AG09319 (cell line): ENCODE results near the gene MBTPS1.

Experiments used
- DNase-seq: peaks from one replicate; pipeline ENCODE4 v3.0.0-alpha.2; 2010; ENCODE audit warnings: low read depth; ENCODE audit errors: extremely low read depth
- TF ChIP-seq, protein P1 (sequence below): IDR thresholded peaks from 2 replicates; pipeline ENCODE4 v1.5.1; 2011; ENCODE audit warnings: low read depth, mild to moderate bottlenecking, inconsistent platforms, low read length, moderate library complexity

MBTPS1 gene

DNA sequence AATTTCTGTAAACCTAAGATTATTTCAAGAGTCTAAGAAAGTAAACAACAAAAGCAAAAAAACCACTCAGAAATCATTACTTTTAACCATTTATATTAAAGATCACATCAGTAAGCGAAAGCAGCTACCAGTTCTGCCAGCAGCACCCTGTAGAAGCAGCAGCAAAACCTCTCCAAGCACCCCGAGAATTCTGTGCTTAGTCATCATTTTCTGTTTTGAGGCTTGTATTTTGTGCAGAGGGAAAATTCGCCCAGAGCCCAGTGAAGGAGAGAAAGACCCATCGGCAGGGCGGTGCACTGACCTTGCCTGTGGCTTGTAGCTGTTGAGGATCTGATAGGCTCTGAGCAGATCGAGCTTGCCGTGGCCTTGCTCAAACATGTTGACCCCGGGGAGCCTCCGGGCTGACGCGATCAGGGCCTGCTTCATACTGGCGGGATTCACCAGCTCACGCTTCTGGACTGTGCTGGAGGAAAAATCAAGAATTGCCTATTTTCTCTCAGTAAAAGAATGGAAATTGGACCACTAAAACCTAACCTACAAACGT lies 35.2 kb downstream of the MBTPS1 start:
- TF ChIP-seq, protein P1, sequence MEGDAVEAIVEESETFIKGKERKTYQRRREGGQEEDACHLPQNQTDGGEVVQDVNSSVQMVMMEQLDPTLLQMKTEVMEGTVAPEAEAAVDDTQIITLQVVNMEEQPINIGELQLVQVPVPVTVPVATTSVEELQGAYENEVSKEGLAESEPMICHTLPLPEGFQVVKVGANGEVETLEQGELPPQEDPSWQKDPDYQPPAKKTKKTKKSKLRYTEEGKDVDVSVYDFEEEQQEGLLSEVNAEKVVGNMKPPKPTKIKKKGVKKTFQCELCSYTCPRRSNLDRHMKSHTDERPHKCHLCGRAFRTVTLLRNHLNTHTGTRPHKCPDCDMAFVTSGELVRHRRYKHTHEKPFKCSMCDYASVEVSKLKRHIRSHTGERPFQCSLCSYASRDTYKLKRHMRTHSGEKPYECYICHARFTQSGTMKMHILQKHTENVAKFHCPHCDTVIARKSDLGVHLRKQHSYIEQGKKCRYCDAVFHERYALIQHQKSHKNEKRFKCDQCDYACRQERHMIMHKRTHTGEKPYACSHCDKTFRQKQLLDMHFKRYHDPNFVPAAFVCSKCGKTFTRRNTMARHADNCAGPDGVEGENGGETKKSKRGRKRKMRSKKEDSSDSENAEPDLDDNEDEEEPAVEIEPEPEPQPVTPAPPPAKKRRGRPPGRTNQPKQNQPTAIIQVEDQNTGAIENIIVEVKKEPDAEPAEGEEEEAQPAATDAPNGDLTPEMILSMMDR, result no peak
- no peak for DNase-seq

DNA sequence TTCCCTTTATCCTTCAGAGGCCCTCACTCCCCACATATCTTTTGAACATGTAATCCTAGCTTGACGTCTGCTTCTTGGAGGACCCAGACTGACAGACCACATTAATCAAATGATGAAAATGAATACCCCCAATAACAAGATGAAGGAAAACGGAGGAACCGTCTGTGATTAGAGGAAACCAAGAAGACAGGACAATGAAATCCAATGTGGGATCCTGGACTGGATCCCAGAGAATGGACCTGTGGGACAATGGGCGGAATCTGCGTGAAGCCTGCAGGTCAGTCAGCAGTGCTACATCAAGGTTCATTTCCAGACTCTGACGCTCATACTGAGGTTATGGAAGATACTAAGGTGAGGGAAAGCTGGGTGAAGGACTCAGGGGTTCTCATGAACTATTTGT lies 35.9 kb downstream of the MBTPS1 start:
- DNase-seq, result no peak
- TF ChIP-seq, protein P1, result no peak

DNA sequence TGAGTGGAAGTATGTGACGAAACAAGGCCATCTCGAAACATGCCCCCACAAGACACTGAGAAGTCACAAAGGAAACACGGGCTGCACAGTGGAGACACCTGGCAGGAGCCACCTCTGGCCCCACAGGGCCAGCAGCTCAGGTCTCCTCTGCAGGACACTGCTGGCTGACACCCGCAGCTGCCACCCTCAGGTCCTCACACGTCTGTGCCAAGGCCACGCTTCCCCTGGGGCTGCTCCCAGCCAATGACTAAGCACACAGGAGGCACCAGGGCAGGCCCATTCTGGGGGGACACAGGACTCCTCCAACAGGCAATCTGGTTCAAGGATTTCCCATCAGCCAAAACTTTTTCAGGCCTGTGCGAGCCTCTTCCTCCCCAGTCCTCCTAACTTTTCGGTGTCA lies 36.4 kb downstream of the MBTPS1 start:
- DNase-seq, result no peak
- TF ChIP-seq, protein P1, result no peak

DNA sequence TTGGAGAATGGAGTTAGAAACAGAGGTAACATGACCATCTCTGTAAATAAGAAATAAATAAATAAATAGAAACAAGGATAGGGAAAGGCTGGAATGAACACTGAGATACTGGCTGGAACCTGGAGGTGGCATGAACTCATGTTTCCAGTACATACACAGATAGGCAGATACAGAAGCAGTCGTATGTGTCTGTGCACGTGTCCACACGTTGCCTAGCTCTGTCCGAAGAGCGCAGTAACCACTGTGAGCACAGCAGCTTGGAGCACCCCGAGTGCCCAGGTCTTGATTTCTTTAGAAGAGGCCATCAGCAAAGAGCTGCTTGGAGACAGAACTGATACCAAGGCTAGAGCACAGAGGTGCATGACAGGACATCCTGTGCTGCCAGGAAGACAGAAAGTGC lies 37.1 kb downstream of the MBTPS1 start:
- DNase-seq, result no peak
- TF ChIP-seq, protein P1, result no peak

DNA sequence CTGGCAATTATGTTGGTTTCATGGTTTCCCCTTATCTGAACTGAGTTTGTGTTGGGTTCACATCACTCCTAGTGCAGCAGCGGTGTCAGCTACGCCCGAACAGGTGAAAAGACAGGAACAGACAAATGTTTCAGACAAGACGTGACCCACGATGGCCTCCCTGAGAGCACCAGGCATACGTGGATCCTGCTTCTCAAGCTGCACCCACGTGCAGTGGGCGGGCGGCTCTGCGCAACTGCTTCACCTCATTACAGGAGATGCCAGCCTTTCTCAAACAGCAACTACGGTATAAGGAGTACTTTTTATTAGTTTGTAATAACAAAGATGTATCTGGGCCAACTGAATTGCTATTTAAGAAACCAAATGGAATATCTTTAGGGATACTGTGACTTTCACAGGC lies 41.4 kb downstream of the MBTPS1 start:
- TF ChIP-seq, protein P1, result no peak
- no peak for DNase-seq

DNA sequence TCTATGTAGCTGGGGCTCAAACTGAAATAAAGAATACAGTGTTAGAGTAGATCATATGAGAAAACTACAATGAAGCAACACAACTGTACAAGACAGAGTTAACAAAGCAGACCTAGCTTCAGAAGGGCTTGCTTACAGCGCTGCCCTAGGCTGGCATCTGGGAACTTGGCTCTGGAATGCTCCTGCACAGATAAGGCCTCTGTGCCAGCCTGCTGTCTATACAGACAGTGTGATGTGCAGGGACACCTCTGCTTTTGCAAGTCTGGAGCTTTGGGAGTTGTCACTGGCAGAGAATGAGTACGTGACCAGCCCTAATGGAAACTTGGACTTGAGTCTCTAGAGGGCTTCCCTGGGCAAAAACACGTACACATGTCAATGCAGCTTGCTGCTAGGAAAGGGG lies 42.0 kb downstream of the MBTPS1 start:
- TF ChIP-seq, protein P1, result no peak
- no peak for DNase-seq

DNA sequence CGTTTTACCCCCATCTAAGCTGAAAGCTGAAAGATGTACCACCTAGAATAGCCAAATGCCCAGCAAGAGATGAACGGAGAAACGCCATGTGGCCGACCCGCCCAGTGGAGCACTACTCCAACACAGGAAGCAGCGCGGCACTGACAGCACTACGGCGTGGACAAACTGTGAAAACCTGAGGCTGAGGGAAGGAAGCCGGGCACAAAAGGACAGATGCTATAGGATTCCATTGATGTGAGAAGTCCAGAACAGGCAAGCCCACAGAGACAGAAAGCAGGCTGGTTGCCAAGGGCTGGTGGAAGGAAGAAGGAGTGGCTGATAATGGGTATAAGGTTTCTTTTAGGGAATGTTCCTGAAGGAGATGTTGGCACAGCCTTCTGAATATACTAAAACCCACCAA lies 44.7 kb downstream of the MBTPS1 start:
- no peak for DNase-seq
- TF ChIP-seq, protein P1, result no peak
